ENCODE data around the gene NUP58. TPM values are rescaled to one million over a fixed set of nuclear protein-coding genes. Genes with fewer than 3 reads are reported as not detected.

NUP58 gene
- total and polyA plus RNA-seq, 9 of the 15 experiments (the other 6 are each of a cell fraction or from before 2014, with no cell fraction given): 12.5 to 98.0 (median 42.6) TPM

DNA sequence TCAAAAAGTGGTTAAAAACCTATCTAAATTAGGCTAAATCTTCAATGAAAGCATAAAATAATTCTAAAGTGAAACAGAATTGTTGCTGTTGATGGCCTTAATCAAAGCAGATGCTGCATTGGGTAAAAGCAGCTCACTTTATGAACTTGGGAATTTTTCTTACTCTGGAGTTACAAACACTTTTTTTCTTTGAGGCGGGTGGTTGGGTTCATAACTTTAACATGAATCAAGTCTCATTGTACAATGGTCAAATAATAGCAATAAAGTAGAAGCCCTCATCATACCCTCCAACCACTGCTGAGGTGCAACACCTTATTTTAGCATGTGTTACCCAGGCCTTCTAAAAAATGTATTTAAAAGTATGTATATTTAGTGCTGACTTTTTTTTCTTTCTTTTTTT, 29.1 kb downstream of the NUP58 start:
- Histone ChIP-seq H3K4me1 (replicated peaks in 1 of 2; ENCODE audit: control insufficient read depth in 2 of 2, insufficient read depth in 2 of 2, low read length in 2 of 2) (no peaks in the 10 kb centered on the region), H3K9me1 (ENCODE audit: control insufficient read depth, insufficient read depth, low read length) (no peaks in the 10 kb centered on the region), H3K9me3 (replicated peaks; ENCODE audit: control insufficient read depth, insufficient read depth, low read depth, low read length) (no peaks in the 10 kb centered on the region), H3K27ac (ENCODE audit: extremely low read depth, low read depth, low read length) (no peak overlapping the region), H3K79me2 (ENCODE audit: control insufficient read depth, insufficient read depth, low read length) (peaks cover 18% of the 10 kb centered on the region; the same call in 2 of the 3 replicates), H3K9ac (ENCODE audit: insufficient read depth in 1 of 2, low read depth in 2 of 2, low read length in 2 of 2) (no peak overlapping the region), H2AFZ (ENCODE audit: low read depth, low read length) (no peak overlapping the region), H4K20me1 (replicated peaks; ENCODE audit: control insufficient read depth, insufficient read depth, low read length) (no peaks in the 10 kb centered on the region), H3K27me3 (ENCODE audit: control insufficient read depth in 2 of 2, insufficient read depth in 2 of 2, low read length in 2 of 2) (no peaks in the 10 kb centered on the region), H3K4me3 (no peak overlapping the region), H3K36me3 (ENCODE audit: control insufficient read depth, insufficient read depth, low read length) (peaks cover 90% of the 10 kb centered on the region), H3K4me2 (ENCODE audit: insufficient read depth, low read length) (no peak overlapping the region)
- BruUV-seq (replicated peaks): no TSS peak
- ChIA-PET POLR2A (no interaction called here), CTCF (ENCODE audit: low intra/inter-chr PET ratio) (no interaction called here)
- FAIRE-seq: no peak
- TF ChIP-seq SRF (CRISPR knock-in tag; IDR thresholded peaks at IDR 0.05): no peak
- no peak for TF ChIP-seq ZKSCAN3 (CRISPR knock-in tag; IDR thresholded peaks at IDR 0.05)
- TF ChIP-seq ZNF583 (CRISPR knock-in tag; IDR thresholded peaks at IDR 0.05): no peak
- TF ChIP-seq, protein P1, sequence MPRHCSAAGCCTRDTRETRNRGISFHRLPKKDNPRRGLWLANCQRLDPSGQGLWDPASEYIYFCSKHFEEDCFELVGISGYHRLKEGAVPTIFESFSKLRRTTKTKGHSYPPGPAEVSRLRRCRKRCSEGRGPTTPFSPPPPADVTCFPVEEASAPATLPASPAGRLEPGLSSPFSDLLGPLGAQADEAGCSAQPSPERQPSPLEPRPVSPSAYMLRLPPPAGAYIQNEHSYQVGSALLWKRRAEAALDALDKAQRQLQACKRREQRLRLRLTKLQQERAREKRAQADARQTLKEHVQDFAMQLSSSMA (CRISPR knock-in tag; IDR thresholded peaks at IDR 0.05): no peak
- no peak for TF ChIP-seq KDM4B (IDR thresholded peaks at IDR 0.05; ENCODE audit: borderline replicate concordance in 2 of 2, low read depth in 1 of 2)
- TF ChIP-seq CBFA2T2 (conservative IDR thresholded peaks at IDR 0.05): no peak
- ATAC-seq: no peak
- intact Hi-C loops (cut with micrococcal nuclease) (no loop called here), in situ Hi-C loops (cut with MboI) (no loop called here)
- no peak for DNase-seq (ENCODE audit: extremely low read depth in 1 of 4, low spot score in 3 of 4)
- WGBS (ENCODE audit: insufficient coverage, low coverage, missing lambda C conversion rate): 100% methylated on average over 1 of the region's 1 CpG

DNA sequence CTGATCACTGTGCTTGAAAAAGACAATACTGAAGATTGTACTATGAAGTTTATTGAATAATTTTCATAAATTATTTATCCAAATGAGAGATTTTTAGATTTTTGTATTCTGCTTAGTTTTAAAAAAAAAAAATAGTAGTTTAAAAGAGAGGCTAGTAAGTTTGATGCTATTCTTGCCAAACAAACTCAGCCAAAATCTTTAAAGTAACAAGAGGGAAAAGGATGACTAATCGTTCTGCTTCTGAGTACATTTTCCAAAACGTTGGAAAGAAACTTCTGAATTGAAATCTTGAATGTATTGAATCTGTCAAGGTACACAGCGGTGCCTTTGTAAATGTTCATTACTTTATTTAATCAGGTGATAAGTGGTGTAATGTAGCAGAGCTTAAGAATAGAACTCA, 34.4 kb downstream of the NUP58 start:
- no peaks in the 10 kb centered on the region for H3K9me3 ChIP-seq (replicated peaks; ENCODE audit: control insufficient read depth, insufficient read depth, low read depth, low read length)
- H3K4me2 ChIP-seq (ENCODE audit: insufficient read depth, low read length): no peak overlapping the region
- no peak overlapping the region for H3K4me3 ChIP-seq
- FAIRE-seq: no peak
- DNase-seq (ENCODE audit: extremely low read depth in 1 of 4, low spot score in 3 of 4): no peak
- in situ Hi-C loops (cut with MboI): no loop called here
- H3K36me3 ChIP-seq (ENCODE audit: control insufficient read depth, insufficient read depth, low read length): peaks cover 82% of the 10 kb centered on the region
- no peak overlapping the region for H3K9ac ChIP-seq (ENCODE audit: insufficient read depth in 1 of 2, low read depth in 2 of 2, low read length in 2 of 2)
- no peaks in the 10 kb centered on the region for H3K4me1 ChIP-seq (replicated peaks in 1 of 2; ENCODE audit: control insufficient read depth in 2 of 2, insufficient read depth in 2 of 2, low read length in 2 of 2)
- CTCF ChIA-PET (ENCODE audit: low intra/inter-chr PET ratio): no interaction called here
- no peaks in the 10 kb centered on the region for H3K27me3 ChIP-seq (ENCODE audit: control insufficient read depth in 2 of 2, insufficient read depth in 2 of 2, low read length in 2 of 2)
- peaks cover 18% of the 10 kb centered on the region; the same call in 2 of the 3 replicates for H3K79me2 ChIP-seq (ENCODE audit: control insufficient read depth, insufficient read depth, low read length)
- no peak overlapping the region for H3K27ac ChIP-seq (ENCODE audit: extremely low read depth, low read depth, low read length)
- POLR2A ChIA-PET: no interaction called here
- no peaks in the 10 kb centered on the region; the same call in 1 of the 2 replicates for H4K20me1 ChIP-seq (replicated peaks; ENCODE audit: control insufficient read depth, insufficient read depth, low read length)
- no peaks in the 10 kb centered on the region for H3K9me1 ChIP-seq (ENCODE audit: control insufficient read depth, insufficient read depth, low read length)
- no TSS peak for BruUV-seq (replicated peaks)
- H2AFZ ChIP-seq (ENCODE audit: low read depth, low read length): no peak overlapping the region
- intact Hi-C loops (cut with micrococcal nuclease): no loop called here
- 67% methylated on average over 3 of the region's 3 CpGs for WGBS (ENCODE audit: insufficient coverage, low coverage, missing lambda C conversion rate)
- no peak for ATAC-seq
- TF ChIP-seq EGR1 (conservative IDR thresholded peaks at IDR 0.05) (no peak), ZNF444 (CRISPR knock-in tag; IDR thresholded peaks at IDR 0.05) (no peak), SP1 (CRISPR knock-in tag; IDR thresholded peaks at IDR 0.05) (no peak), RBM25 (IDR thresholded peaks at IDR 0.05; ENCODE audit: low read depth, low read length, severe bottlenecking) (no peak), CREBBP (IDR thresholded peaks at IDR 0.05; ENCODE audit: low read depth, low read length) (no peak), RBFOX2 (IDR thresholded peaks at IDR 0.05; ENCODE audit: low read depth, low read length) (no peak)
- TF ChIP-seq, protein P2, sequence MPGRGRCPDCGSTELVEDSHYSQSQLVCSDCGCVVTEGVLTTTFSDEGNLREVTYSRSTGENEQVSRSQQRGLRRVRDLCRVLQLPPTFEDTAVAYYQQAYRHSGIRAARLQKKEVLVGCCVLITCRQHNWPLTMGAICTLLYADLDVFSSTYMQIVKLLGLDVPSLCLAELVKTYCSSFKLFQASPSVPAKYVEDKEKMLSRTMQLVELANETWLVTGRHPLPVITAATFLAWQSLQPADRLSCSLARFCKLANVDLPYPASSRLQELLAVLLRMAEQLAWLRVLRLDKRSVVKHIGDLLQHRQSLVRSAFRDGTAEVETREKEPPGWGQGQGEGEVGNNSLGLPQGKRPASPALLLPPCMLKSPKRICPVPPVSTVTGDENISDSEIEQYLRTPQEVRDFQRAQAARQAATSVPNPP (IDR thresholded peaks at IDR 0.05; ENCODE audit: borderline replicate concordance, insufficient read depth, insufficient read length): no peak
